ENCODE measurements around the gene FIGN. TPM values are rescaled to one million over a fixed set of nuclear protein-coding genes. Genes with fewer than 3 reads are reported as not detected.

The FIGN gene
- total and polyA plus RNA-seq, 9 of the 15 experiments (the other 6 are each of a cell fraction or from before 2014, with no cell fraction given) = 0.02 TPM; not detected in 8

- H3K27me3 ChIP-seq (ENCODE audit: control insufficient read depth in 2 of 2, insufficient read depth in 2 of 2, low read length in 2 of 2) = no peaks in the 10 kb centered on the region
- CTCF ChIA-PET (ENCODE audit: low intra/inter-chr PET ratio) = no interaction called here
- in situ Hi-C loops (cut with MboI) = no loop called here
These were observed 140.8 kb downstream of the FIGN start for GRCh38 chr2:163595028-163595427.

More at GRCh38 chr2:163595028-163595427, 140.8 kb downstream of the FIGN start:
- intact Hi-C loops (cut with micrococcal nuclease) = no loop called here
- DNase-seq (ENCODE audit: extremely low read depth in 1 of 4, low spot score in 3 of 4) = no peak
- Histone ChIP-seq H3K27ac (ENCODE audit: extremely low read depth, low read depth, low read length) (no peak overlapping the region), H3K36me3 (ENCODE audit: control insufficient read depth, insufficient read depth, low read length) (no peaks in the 10 kb centered on the region), H2AFZ (ENCODE audit: low read depth, low read length) (no peak overlapping the region), H3K4me3 (no peak overlapping the region), H3K9ac (ENCODE audit: insufficient read depth in 1 of 2, low read depth in 2 of 2, low read length in 2 of 2) (no peak overlapping the region), H3K9me3 (replicated peaks; ENCODE audit: control insufficient read depth, insufficient read depth, low read depth, low read length) (no peaks in the 10 kb centered on the region; the same call in none of the 2 replicates), H4K20me1 (replicated peaks; ENCODE audit: control insufficient read depth, insufficient read depth, low read length) (no peaks in the 10 kb centered on the region), H3K4me1 (replicated peaks in 1 of 2; ENCODE audit: control insufficient read depth in 2 of 2, insufficient read depth in 2 of 2, low read length in 2 of 2) (no peaks in the 10 kb centered on the region), H3K9me1 (ENCODE audit: control insufficient read depth, insufficient read depth, low read length) (no peaks in the 10 kb centered on the region), H3K4me2 (ENCODE audit: insufficient read depth, low read length) (no peak overlapping the region), H3K79me2 (ENCODE audit: control insufficient read depth, insufficient read depth, low read length) (no peaks in the 10 kb centered on the region)
- FAIRE-seq = no peak
- 0% methylated on average over 2 of the region's 2 CpGs for WGBS (ENCODE audit: insufficient coverage, low coverage, missing lambda C conversion rate)
- no TSS peak for BruUV-seq (replicated peaks)
- TF ChIP-seq XRCC4 (IDR thresholded peaks at IDR 0.05; ENCODE audit: extremely low read depth, insufficient read depth, insufficient read length) = no peak
- no peak for TF ChIP-seq FOXP1 (CRISPR knock-in tag; IDR thresholded peaks at IDR 0.05)
- no peak for TF ChIP-seq RBFOX2 (IDR thresholded peaks at IDR 0.05; ENCODE audit: low read depth, low read length)
- TF ChIP-seq, protein P1, sequence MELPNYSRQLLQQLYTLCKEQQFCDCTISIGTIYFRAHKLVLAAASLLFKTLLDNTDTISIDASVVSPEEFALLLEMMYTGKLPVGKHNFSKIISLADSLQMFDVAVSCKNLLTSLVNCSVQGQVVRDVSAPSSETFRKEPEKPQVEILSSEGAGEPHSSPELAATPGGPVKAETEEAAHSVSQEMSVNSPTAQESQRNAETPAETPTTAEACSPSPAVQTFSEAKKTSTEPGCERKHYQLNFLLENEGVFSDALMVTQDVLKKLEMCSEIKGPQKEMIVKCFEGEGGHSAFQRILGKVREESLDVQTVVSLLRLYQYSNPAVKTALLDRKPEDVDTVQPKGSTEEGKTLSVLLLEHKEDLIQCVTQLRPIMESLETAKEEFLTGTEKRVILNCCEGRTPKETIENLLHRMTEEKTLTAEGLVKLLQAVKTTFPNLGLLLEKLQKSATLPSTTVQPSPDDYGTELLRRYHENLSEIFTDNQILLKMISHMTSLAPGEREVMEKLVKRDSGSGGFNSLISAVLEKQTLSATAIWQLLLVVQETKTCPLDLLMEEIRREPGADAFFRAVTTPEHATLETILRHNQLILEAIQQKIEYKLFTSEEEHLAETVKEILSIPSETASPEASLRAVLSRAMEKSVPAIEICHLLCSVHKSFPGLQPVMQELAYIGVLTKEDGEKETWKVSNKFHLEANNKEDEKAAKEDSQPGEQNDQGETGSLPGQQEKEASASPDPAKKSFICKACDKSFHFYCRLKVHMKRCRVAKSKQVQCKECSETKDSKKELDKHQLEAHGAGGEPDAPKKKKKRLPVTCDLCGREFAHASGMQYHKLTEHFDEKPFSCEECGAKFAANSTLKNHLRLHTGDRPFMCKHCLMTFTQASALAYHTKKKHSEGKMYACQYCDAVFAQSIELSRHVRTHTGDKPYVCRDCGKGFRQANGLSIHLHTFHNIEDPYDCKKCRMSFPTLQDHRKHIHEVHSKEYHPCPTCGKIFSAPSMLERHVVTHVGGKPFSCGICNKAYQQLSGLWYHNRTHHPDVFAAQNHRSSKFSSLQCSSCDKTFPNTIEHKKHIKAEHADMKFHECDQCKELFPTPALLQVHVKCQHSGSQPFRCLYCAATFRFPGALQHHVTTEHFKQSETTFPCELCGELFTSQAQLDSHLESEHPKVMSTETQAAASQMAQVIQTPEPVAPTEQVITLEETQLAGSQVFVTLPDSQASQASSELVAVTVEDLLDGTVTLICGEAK (IDR thresholded peaks at IDR 0.05) = no peak
- TF ChIP-seq, protein P1 (CRISPR knock-in tag; IDR thresholded peaks at IDR 0.05) = no peak
- no peak for TF ChIP-seq RB1 (IDR thresholded peaks at IDR 0.05; ENCODE audit: low read depth)
- TF ChIP-seq GTF2F1 (IDR thresholded peaks at IDR 0.05; ENCODE audit: low read depth, low read length) = no peak
- TF ChIP-seq CCNT2 (IDR thresholded peaks at IDR 0.05; ENCODE audit: borderline replicate concordance, extremely low read depth, insufficient read length, low read depth, low read length) = no peak
- TF ChIP-seq ASH1L (IDR thresholded peaks at IDR 0.05; ENCODE audit: borderline replicate concordance, low read depth, partially characterized antibody) = no peak
- TF ChIP-seq ZNF146 (CRISPR knock-in tag; IDR thresholded peaks at IDR 0.05; ENCODE audit: unreplicated experiment) = no peak
- POLR2A ChIA-PET = no interaction called here
- ATAC-seq = no peak

All from K562 (cell line).